ENCODE measurements around the gene LLGL2.

The LLGL2 gene

DNA sequence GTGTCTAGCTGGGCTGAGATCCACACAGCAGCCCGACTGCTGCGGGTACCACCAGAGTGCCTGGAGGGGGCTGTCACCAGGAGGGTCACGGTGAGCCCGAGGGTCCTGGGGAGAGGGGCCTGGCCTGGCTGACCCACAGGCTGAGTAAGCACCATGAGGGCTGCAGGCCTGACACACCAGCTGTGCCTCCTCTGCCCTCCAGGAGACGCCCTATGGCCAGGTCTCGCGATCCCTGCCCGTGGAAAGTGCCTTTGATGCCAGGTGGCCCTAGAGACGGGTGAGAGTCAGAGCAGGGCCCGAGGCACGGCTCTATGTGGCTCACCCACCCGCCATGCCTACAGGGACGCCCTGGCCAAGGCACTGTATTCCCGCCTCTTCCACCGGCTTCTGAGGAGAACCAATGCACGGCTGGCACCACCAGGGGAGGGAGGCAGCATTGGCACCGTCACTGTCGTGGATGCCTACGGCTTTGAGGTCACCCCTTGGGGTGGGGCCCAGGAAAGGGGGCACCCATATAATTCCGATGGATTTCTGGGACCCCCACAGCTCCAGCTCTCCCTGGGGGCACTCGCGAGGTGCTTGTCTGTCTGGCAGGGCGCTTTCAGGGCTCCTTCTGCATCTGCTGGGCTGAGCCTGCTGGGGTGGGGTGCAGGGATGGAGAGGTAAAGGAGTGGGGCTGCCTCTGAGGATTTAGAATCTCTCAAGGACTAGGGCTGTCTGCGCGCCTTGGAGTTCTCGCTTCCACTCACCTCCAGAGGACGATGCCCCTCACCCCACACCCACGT, 69.2 kb downstream of the LLGL2 start:
- Histone ChIP-seq H3K9ac (ENCODE audit: low read depth, low read length) (no peak overlapping the region), H3K36me3 (ENCODE audit: insufficient read depth, low read length) (no peaks in the 10 kb centered on the region), H3K9me3 (ENCODE audit: control insufficient read depth, insufficient read depth, low read length) (no peaks in the 10 kb centered on the region), H3K4me1 (ENCODE audit: insufficient read depth, low read length) (no peaks in the 10 kb centered on the region)

DNA sequence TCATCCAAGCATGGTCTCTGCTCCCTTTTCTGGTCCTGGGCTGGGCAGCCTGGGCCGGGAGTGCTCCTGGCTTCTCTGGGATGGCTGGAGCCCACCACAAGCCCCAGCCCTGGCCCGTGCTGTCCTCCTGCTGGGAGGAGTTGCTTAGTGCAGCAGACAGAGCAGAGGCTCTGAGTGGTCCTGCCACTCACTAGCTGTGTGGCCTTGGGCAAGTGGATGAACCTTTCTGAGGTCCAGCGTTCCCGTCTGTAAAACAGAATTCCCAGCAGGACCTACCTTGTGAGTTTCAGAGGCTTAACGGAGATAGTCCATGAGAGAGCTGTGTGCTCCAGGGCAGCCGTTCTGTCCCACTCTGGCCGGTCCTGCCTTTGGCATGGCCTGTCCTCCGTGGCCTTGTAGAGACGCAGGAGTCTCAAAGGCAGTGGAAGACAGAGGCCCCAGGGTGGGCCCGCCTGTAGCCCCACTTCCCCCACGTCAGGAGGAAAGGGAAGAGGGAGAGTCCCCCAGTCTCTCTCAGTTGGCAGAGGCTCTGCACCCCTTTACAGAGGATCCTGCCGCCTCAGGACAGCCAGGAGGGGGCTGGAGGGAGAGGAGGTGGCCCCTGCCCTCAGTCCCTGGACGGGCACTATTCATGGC, 69.9 kb downstream of the LLGL2 start:
- Histone ChIP-seq H3K36me3 (ENCODE audit: insufficient read depth, low read length) (no peaks in the 10 kb centered on the region), H3K9me3 (ENCODE audit: control insufficient read depth, insufficient read depth, low read length) (no peaks in the 10 kb centered on the region), H3K9ac (ENCODE audit: low read depth, low read length) (no peak overlapping the region)

DNA sequence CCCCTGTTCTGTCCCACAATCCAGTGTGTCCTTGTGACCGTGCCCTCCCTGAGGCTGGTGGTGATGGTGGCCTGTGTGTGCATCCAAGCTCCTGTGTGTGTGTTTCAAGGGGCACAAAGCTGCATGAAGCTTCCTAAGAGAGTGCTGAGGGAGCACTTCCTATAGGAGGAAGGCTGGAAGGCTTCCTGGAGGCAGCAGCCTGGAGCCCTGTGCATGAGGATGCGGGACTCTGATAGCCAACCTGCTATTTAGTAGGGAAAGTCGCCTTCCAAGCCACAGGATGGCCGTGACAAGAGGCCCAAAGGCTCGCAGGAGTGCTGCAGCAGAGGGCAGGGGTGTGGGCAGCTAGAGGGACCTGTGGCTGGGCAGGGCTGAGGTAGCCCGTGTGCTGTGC, 70.4 kb downstream of the LLGL2 start:
- Histone ChIP-seq H3K9me3 (ENCODE audit: control insufficient read depth, insufficient read depth, low read length) (no peaks in the 10 kb centered on the region), H3K36me3 (ENCODE audit: insufficient read depth, low read length) (no peaks in the 10 kb centered on the region), H3K9ac (ENCODE audit: low read depth, low read length) (no peak overlapping the region), H3K4me1 (ENCODE audit: insufficient read depth, low read length) (no peaks in the 10 kb centered on the region)

More for the DNA sequence above, 69.9 kb downstream of the LLGL2 start:
- no peaks in the 10 kb centered on the region for H3K4me1 ChIP-seq (ENCODE audit: insufficient read depth, low read length)

DNA sequence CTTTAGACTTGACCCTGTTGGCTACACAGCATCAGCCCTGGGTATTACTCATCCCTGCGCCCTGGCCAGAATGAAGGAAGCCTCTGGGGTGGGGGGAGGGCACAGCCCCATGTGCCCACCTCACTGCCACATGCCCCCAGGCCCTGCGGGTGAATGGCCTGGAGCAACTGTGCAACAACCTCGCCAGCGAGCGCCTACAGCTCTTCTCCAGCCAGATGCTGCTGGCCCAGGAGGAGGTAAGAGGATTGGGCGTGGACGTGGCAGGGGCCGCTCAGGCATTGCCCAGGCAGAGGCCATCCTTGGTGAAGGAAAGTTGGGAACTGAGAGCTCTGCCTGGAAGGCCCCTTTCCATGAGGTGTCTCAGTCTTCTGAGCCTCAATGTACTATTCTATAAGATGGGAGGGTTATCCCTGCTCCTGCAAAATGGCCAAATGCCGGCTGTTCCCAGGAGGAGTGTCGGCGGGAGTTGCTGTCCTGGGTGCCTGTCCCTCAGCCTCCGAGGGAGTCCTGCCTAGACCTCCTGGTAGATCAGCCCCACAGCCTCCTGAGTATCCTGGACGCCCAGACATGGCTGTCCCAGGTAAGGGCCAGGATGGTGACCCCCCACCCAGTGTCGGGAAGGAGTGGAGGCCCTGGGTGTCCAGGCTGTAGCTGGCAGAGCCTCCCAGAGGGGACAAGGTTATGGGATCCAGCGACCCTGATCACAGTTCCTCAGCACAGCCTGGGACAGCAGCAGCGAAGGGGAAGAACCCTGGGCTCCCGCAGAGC, 71.0 kb downstream of the LLGL2 start:
- no peak overlapping the region for H3K9ac ChIP-seq (ENCODE audit: low read depth, low read length)
- no peaks in the 10 kb centered on the region for H3K4me1 ChIP-seq (ENCODE audit: insufficient read depth, low read length)
- no peaks in the 10 kb centered on the region for H3K36me3 ChIP-seq (ENCODE audit: insufficient read depth, low read length)
- no peaks in the 10 kb centered on the region for H3K9me3 ChIP-seq (ENCODE audit: control insufficient read depth, insufficient read depth, low read length)

DNA sequence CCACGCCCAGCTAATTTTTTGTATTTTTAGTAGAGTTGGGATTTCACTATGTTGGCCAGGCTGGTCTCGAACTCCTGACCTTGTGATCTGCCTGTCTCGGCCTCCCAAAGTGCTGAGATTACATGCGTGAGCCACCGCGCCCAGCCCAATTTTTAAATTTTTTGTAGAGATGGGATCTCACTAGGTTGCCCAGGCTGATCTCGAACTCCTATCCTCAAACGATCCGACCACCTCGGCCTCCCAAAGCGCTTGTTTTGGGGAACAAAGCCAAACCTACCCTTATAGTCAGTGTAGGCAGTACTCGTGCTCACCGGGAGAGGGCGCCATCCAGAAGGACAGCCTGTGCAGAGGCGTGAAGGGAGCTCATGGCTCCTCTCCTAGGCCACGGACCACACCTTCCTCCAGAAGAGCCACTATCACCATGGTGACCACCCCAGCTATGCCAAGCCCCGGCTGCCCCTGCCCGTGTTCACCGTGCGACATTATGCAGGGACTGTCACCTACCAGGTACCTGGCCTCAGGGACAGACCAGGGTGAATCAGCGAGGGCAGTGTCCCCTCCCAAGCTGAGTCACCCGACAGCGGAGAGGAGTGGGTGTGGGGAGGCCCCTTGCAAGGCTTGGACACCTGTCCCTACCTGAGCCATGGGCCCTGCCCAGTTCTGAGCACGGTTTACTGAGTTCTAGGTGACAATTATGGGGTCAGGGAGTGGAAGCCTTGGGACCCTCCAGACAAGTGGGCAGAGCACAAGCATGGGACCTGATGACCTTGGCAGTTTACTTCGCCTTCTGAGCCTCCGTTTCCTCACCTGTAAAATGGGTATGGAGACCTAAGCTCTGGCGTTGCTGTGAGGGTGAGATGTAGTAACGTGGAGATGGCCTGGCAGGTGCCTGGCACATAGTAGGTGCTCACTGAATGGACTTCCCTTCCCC, 75.8 kb downstream of the LLGL2 start:
- no peaks in the 10 kb centered on the region for H3K9me3 ChIP-seq (ENCODE audit: control insufficient read depth, insufficient read depth, low read length)
- no peaks in the 10 kb centered on the region for H3K4me1 ChIP-seq (ENCODE audit: insufficient read depth, low read length)
- H3K36me3 ChIP-seq (ENCODE audit: insufficient read depth, low read length) = no peaks in the 10 kb centered on the region
- no peak overlapping the region for H3K9ac ChIP-seq (ENCODE audit: low read depth, low read length)

DNA sequence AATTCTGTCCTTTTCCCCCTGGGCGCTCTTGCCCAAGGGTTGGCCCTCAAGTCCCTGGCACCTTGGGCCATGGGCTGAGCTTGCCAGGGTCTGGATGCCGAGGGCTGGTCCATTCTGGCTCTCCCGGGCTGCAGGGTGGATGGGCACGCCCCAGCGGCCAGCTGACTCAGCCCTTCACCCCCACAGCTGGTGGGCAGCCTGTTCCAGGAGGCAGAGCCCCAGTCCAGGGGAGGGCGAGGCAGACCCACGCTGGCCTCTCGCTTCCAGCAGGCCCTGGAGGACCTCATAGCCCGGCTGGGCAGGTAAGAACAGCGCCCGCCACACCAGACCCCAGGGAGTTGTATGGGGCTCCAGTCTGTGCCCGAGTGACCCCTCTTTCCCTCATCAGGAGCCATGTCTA, 77.1 kb downstream of the LLGL2 start:
- H3K9ac ChIP-seq (ENCODE audit: low read depth, low read length) = no peak overlapping the region
- no peaks in the 10 kb centered on the region for H3K9me3 ChIP-seq (ENCODE audit: control insufficient read depth, insufficient read depth, low read length)
- H3K36me3 ChIP-seq (ENCODE audit: insufficient read depth, low read length) = no peaks in the 10 kb centered on the region
- no peaks in the 10 kb centered on the region for H3K4me1 ChIP-seq (ENCODE audit: insufficient read depth, low read length)

DNA sequence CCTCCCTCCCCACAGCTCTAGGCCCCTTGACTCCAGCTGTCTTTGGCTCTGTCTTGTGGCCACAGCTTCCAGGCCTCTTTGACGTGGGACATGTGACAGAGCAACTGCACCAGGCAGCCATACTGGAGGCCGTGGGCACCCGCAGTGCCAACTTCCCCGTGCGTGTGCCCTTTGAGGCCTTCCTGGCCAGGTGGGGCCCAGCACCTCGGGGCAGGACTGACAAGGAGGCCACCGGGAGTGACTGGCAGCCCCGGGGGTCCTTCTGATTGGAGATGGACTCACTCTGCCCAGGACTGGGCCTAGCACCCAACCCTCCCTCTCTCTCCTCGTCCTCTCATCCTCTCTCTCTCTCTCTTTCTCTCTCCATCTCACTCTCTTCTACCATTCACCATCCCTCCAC, 77.6 kb downstream of the LLGL2 start:
- H3K9ac ChIP-seq (ENCODE audit: low read depth, low read length) = no peak overlapping the region
- no peaks in the 10 kb centered on the region for H3K36me3 ChIP-seq (ENCODE audit: insufficient read depth, low read length)
- no peaks in the 10 kb centered on the region for H3K9me3 ChIP-seq (ENCODE audit: control insufficient read depth, insufficient read depth, low read length)
- no peaks in the 10 kb centered on the region for H3K4me1 ChIP-seq (ENCODE audit: insufficient read depth, low read length)

DNA sequence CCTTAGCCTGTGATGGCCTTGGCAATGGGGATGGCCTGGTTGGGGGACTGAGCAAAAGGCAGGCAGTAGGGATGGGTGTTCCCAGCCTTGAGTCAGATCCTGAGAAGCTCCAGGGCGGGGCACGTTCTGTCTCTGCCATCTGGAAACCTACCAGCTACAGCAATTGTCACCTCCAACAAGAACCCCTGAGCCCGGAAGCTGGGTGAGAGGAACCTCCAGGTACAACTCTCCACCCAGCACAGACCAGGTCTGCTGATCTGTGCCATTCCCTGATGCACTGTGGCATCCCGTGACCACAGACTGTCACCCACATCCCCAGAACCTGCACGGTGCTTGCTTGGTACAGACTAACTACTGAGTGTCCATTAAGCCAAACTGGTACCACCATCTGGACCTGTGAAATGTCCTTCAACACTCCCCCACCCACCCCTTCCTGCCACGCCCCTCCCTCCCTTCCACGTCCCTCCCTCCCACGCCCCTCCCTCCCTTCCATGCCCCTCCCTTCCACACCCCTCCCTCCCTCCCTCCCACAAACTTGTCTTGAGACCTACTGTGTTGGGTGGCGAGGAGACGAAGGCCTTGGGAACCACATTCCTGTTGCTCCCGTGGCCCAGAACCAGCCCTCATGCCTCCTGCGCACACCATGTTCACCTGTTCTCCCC, 78.7 kb downstream of the LLGL2 start:
- no peaks in the 10 kb centered on the region for H3K9me3 ChIP-seq (ENCODE audit: control insufficient read depth, insufficient read depth, low read length)
- H3K9ac ChIP-seq (ENCODE audit: low read depth, low read length) = no peak overlapping the region
- no peaks in the 10 kb centered on the region for H3K4me1 ChIP-seq (ENCODE audit: insufficient read depth, low read length)
- no peaks in the 10 kb centered on the region for H3K36me3 ChIP-seq (ENCODE audit: insufficient read depth, low read length)

DNA sequence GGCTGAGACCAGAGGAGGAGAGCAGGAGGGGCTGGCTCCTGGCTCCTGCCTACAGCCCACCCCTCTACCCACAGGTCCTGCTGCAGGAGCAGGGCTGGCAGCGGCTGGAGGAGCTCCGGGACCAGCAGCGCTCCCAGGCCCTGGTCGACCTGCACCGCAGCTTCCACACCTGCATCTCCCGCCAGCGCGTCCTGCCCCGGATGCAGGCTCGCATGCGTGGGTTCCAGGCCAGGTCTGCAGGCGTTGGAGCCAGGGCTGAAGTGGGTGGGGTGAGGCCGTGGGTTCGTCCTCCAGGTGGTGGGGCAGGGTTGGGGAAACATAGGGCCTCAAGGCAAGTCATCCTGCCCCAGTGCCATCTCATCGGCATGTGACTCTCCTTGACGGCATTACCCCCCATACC, 80.3 kb downstream of the LLGL2 start:
- Histone ChIP-seq H3K36me3 (ENCODE audit: insufficient read depth, low read length) (no peaks in the 10 kb centered on the region), H3K4me1 (ENCODE audit: insufficient read depth, low read length) (no peaks in the 10 kb centered on the region), H3K9me3 (ENCODE audit: control insufficient read depth, insufficient read depth, low read length) (no peaks in the 10 kb centered on the region), H3K9ac (ENCODE audit: low read depth, low read length) (no peak overlapping the region)

DNA sequence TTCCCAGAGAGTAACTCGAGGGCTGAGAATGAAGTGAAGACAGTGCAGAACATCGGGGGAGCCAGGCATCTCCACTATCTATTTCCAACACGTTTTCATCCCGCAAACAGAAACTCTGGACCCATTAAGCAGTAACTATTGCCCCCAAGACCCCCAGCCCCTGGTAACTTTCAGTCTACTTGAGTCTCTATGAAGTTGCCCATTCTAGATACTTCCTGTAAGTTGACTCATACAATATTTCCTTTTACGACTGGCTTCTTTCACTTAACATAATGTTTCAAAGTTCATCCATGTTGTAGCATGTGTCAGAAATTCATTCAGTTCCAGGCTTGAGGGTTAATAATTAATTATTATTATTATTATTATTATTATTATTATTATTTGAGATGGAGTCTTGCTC, 81.6 kb downstream of the LLGL2 start:
- Histone ChIP-seq H3K36me3 (ENCODE audit: insufficient read depth, low read length) (no peaks in the 10 kb centered on the region), H3K9me3 (ENCODE audit: control insufficient read depth, insufficient read depth, low read length) (no peaks in the 10 kb centered on the region), H3K4me1 (ENCODE audit: insufficient read depth, low read length) (no peaks in the 10 kb centered on the region), H3K9ac (ENCODE audit: low read depth, low read length) (no peak overlapping the region)

DNA sequence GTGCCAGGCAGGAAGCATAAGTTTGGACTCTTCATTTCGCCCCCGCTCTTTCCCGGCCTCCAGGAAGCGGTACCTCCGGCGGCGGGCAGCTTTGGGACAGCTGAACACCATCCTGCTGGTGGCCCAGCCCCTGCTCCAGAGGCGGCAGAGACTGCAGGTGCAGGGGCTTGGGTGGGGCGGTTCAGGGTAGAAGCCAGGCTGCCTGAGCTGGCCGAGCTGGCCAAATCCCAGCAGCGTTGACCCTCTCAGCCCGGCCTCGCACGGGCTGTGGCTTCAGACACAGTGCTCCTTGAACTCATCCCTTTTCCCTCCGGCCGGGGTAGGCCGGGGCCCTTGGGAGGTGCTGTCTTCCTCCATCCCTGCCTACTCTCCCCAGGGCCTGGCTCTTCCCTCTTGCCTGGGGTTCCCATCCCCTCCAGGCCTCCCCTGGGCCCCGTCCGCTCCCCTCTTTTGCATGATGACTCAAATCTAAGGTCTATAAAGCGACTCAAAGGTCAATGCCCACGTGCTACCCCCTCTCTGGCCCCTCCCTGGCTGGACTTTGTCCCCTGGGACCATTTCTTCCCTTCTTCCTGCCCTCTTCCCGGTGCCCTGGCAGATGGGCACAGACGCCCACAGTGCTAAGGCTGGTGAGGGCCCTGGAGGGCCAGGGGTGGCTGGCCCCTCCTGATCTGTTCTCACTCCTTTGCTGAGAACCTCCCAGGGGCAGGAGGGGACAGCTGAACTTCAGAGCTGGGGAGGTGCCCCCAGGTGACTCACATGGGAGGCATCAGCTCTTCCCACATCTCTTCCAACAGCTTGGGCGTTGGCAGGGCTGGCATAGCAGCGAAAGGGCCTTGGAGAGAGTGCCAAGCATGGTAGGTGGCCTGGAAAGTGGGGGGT, 84.8 kb downstream of the LLGL2 start:
- Histone ChIP-seq H3K9ac (ENCODE audit: low read depth, low read length) (no peak overlapping the region), H3K4me1 (ENCODE audit: insufficient read depth, low read length) (no peaks in the 10 kb centered on the region), H3K36me3 (ENCODE audit: insufficient read depth, low read length) (no peaks in the 10 kb centered on the region), H3K9me3 (ENCODE audit: control insufficient read depth, insufficient read depth, low read length) (no peaks in the 10 kb centered on the region)

DNA sequence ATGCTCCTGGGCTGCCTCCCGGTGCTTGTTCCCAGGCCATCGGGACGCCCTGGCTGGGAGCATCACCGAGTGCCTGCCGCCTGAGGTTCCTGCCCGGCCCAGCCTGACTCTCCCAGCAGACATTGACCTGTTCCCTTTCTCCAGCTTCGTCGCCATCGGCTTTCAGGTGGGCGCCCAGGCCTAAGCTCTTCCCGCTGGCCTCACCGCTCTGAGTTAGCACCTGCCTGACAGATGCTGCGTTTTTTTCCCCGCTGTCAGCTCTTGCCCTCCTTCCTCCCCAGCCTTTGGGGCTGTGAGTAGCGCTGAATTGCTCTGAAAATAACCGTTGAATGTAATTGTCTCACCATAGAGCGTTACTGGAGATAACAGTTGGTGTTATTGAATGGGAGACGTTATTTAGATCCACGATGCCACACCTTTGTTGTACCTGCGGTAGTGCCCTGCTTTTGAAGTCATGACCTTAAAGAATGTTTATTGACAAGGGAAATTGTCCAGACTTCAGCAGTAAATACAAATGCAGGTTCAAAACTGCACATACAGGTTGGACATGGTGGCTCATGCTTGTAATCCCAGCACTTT, 86.4 kb downstream of the LLGL2 start:
- no peak overlapping the region for H3K9ac ChIP-seq (ENCODE audit: low read depth, low read length)
- no peaks in the 10 kb centered on the region for H3K36me3 ChIP-seq (ENCODE audit: insufficient read depth, low read length)
- H3K4me1 ChIP-seq (ENCODE audit: insufficient read depth, low read length) = no peaks in the 10 kb centered on the region
- no peaks in the 10 kb centered on the region for H3K9me3 ChIP-seq (ENCODE audit: control insufficient read depth, insufficient read depth, low read length)
